WTC11 (cell line): ENCODE measurements around the gene CSNK2A1.

Source experiments
- CTCF ChIP-seq: fragments of 200-600 bp; IDR thresholded peaks from 2 replicates; pipeline ENCODE4 v1.8.0; 2022; ENCODE audit warnings: antibody characterized with exemption
- ESRRA ChIP-seq: sonication (generic); formaldehyde crosslinking; IDR thresholded peaks from 2 replicates; pipeline ENCODE4 v1.8.1; 2022; ENCODE audit warnings: mild to moderate bottlenecking, missing genetic modification reagents, borderline replicate concordance
- SMAD4 ChIP-seq: sonication (generic); formaldehyde crosslinking; IDR thresholded peaks from 2 replicates; pipeline ENCODE4 v1.8.0; 2022; ENCODE audit warnings: mild to moderate bottlenecking, missing genetic modification reagents
- TEAD4 ChIP-seq: sonication (generic); formaldehyde crosslinking; IDR thresholded peaks from 2 replicates; pipeline ENCODE4 v1.8.0; 2022; ENCODE audit warnings: mild to moderate bottlenecking, missing genetic modification reagents
- ZNF138 ChIP-seq: sonication (generic); formaldehyde crosslinking; conservative IDR thresholded peaks from 2 replicates; pipeline ENCODE4 v1.8.1; 2022; ENCODE audit warnings: mild to moderate bottlenecking, moderate library complexity, missing genetic modification reagents
- TF ChIP-seq, protein P1 (sequence below): sonication (generic); formaldehyde crosslinking; conservative IDR thresholded peaks from 2 replicates; pipeline ENCODE4 v1.8.1; 2022; ENCODE audit warnings: mild to moderate bottlenecking, missing genetic modification reagents
- TF ChIP-seq, protein P2 (sequence below): sonication (generic); formaldehyde crosslinking; IDR thresholded peaks from 2 replicates; pipeline ENCODE4 v1.8.0; 2023; ENCODE audit warnings: missing genetic modification reagents

GRCh38 chr20:588476-588875, 44.9 kb upstream of the CSNK2A1 start:
- no peak for TF ChIP-seq CTCF
- no peak for TF ChIP-seq ESRRA (CRISPR knock-in tag)
- no peak for TF ChIP-seq TEAD4 (CRISPR knock-in tag)
- TF ChIP-seq, protein P1, sequence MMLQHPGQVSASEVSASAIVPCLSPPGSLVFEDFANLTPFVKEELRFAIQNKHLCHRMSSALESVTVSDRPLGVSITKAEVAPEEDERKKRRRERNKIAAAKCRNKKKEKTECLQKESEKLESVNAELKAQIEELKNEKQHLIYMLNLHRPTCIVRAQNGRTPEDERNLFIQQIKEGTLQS (CRISPR knock-in tag), result no peak
- TF ChIP-seq ZNF138 (CRISPR knock-in tag), result no peak
- TF ChIP-seq, protein P2, sequence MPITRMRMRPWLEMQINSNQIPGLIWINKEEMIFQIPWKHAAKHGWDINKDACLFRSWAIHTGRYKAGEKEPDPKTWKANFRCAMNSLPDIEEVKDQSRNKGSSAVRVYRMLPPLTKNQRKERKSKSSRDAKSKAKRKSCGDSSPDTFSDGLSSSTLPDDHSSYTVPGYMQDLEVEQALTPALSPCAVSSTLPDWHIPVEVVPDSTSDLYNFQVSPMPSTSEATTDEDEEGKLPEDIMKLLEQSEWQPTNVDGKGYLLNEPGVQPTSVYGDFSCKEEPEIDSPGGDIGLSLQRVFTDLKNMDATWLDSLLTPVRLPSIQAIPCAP, result no peak
- TF ChIP-seq SMAD4 (CRISPR knock-in tag), result no peak
